PC-3 (cell line): ENCODE data around the gene DGKH. TPM values are rescaled to one million over a fixed set of nuclear protein-coding genes. Genes with fewer than 3 reads are reported as not detected.

Source experiments
- ATAC-seq: fragments of 200-7000 bp; cut with Tn5 transposase; 2 replicates; pipeline ENCODE4 v1.9.1; 2020; ENCODE audit warnings: mild to moderate bottlenecking, moderate library complexity
- BruUV-seq: library from RNA; stranded (reverse); fragments of 400-500 nt; replicated peaks from 2 replicates; lab custom pipeline; 2021; lab: Mats Ljungman, UMichigan
- CTCF ChIA-PET: fragments of 300-600 bp; sonication (Branson Sonifier 250); formaldehyde crosslinking; loops from one replicate; lab custom pipeline; 2022; ENCODE audit warnings: antibody characterized with exemption; lab: Charles Lee
- POLR2A ChIA-PET: fragments of 300-600 bp; sonication (Branson Sonifier 250); formaldehyde crosslinking; loops from one replicate; lab custom pipeline; 2022; ENCODE audit warnings: antibody characterized with exemption; ENCODE audit not compliant: unreplicated experiment; lab: Charles Lee
- DNase-seq: peaks from one replicate; pipeline ENCODE4 v3.0.0-alpha.2; 2015
- H2AFZ ChIP-seq: fragments of 300-600 bp; sonication (generic); 2 replicates; pipeline ENCODE4 v1.6.0; 2016; ENCODE audit warnings: antibody characterized with exemption, low read length
- H3F3A ChIP-seq: fragments of 300-600 bp; sonication (generic); one replicate; pipeline ENCODE4 v1.6.0; 2017; ENCODE audit warnings: antibody characterized with exemption, low read length, control low read depth, mild to moderate bottlenecking; ENCODE audit not compliant: unreplicated experiment
- H3K27ac ChIP-seq: fragments of 300-600 bp; sonication (generic); 2 replicates; pipeline ENCODE4 v1.5.1; 2016; ENCODE audit warnings: mild to moderate bottlenecking, low read length
- H3K27me3 ChIP-seq: fragments of 300-600 bp; sonication (generic); 2 replicates; pipeline ENCODE4 v1.6.1; 2016; ENCODE audit warnings: low read length, mixed read lengths
- H3K36me3 ChIP-seq: fragments of 300-600 bp; sonication (generic); 2 replicates; pipeline ENCODE4 v1.6.1; 2016; ENCODE audit warnings: low read depth, mixed run types, low read length, mixed read lengths
- H3K4me1 ChIP-seq: fragments of 300-600 bp; sonication (generic); 2 replicates; pipeline ENCODE4 v1.5.1; 2016; ENCODE audit warnings: low read length; ENCODE audit not compliant: insufficient read depth
- H3K4me2 ChIP-seq: fragments of 300-600 bp; sonication (generic); 2 replicates; pipeline ENCODE4 v1.6.0; 2016; ENCODE audit warnings: low read length
- H3K4me3 ChIP-seq: fragments of 300-600 bp; sonication (generic); 2 replicates; pipeline ENCODE4 v1.5.1; 2016; ENCODE audit warnings: mild to moderate bottlenecking, low read length, mixed read lengths
- H3K79me2 ChIP-seq: fragments of 300-600 bp; sonication (generic); 2 replicates; pipeline ENCODE4 v1.6.1; 2017; ENCODE audit warnings: low read length, mixed read lengths
- H3K9ac ChIP-seq: fragments of 300-600 bp; sonication (generic); 2 replicates; pipeline ENCODE4 v1.6.0; 2016; ENCODE audit warnings: mild to moderate bottlenecking, low read length
- H3K9me2 ChIP-seq: fragments of 300-600 bp; sonication (generic); replicated peaks from 2 replicates; pipeline ENCODE4 v1.6.1; 2016; ENCODE audit warnings: mixed run types, low read length, mixed read lengths
- H3K9me3 ChIP-seq: fragments of 300-600 bp; sonication (generic); 2 replicates; pipeline ENCODE4 v1.6.1; 2016; ENCODE audit warnings: low read length, mixed read lengths
- H4K20me1 ChIP-seq: fragments of 300-600 bp; sonication (generic); 2 replicates; pipeline ENCODE4 v1.6.1; 2016; ENCODE audit warnings: low read length, mixed read lengths
- EZH2 ChIP-seq: fragments of 300-600 bp; sonication (generic); IDR thresholded peaks from one replicate; pipeline ENCODE4 v1.6.1; 2017; ENCODE audit warnings: antibody characterized with exemption, mild to moderate bottlenecking, low read length; ENCODE audit not compliant: unreplicated experiment
- EZH2phosphoT487 ChIP-seq: fragments of 300-600 bp; sonication (generic); IDR thresholded peaks from 2 replicates; pipeline ENCODE4 v1.6.1; 2018; ENCODE audit warnings: mild to moderate bottlenecking, antibody characterized with exemption, low read length, borderline replicate concordance
- intact Hi-C: fragments of 100-400 bp; cut with micrococcal nuclease; formaldehyde crosslinking; loops from 2 replicates; pipeline ENCODE4 v1.9.0; 2023
- total RNA-seq: library from RNA; depleted of rRNA; stranded (reverse); fragments of >200 nt; gene quantifications from 2 replicates; pipeline ENCODE4 v1.2.3, GENCODE V29; 2014
- TF ChIP-seq, protein P1 (sequence below): fragments of 300-600 bp; sonication (generic); conservative IDR thresholded peaks from 2 replicates; pipeline ENCODE4 v1.5.1; 2017; ENCODE audit warnings: antibody characterized with exemption, low read depth, mild to moderate bottlenecking, low read length

DGKH gene
- total RNA-seq, 1 experiment from 2014 or later, result 5.9 TPM

DNA sequence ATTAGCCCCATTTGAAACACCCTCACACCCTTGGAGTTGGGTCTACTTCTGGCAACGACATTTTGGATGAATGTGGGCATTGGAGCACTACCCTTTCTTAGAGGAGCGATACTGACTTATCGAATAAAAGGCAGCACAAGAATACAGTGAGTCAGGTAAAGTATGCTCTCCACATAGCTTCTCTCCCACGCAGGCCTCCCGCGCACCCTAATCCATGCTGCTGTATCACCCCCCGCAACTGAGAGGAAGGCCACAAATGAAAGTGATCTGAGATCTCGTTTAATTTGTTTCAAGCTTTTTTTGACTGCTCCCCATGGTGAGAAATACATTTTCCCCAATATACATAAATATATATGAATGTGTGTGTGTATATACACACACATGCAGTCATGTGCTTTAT is 198.1 kb downstream of the DGKH start:
- no TSS peak for BruUV-seq
- no peak for TF ChIP-seq EZH2
- TF ChIP-seq, protein P1, sequence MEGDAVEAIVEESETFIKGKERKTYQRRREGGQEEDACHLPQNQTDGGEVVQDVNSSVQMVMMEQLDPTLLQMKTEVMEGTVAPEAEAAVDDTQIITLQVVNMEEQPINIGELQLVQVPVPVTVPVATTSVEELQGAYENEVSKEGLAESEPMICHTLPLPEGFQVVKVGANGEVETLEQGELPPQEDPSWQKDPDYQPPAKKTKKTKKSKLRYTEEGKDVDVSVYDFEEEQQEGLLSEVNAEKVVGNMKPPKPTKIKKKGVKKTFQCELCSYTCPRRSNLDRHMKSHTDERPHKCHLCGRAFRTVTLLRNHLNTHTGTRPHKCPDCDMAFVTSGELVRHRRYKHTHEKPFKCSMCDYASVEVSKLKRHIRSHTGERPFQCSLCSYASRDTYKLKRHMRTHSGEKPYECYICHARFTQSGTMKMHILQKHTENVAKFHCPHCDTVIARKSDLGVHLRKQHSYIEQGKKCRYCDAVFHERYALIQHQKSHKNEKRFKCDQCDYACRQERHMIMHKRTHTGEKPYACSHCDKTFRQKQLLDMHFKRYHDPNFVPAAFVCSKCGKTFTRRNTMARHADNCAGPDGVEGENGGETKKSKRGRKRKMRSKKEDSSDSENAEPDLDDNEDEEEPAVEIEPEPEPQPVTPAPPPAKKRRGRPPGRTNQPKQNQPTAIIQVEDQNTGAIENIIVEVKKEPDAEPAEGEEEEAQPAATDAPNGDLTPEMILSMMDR, result no peak
- TF ChIP-seq EZH2phosphoT487, result no peak
- no peak overlapping the region for H3K27ac ChIP-seq
- ChIA-PET CTCF (no interaction called here), POLR2A (no interaction called here)
- H3K9me2 ChIP-seq, result no peaks in the 10 kb centered on the region
- intact Hi-C loops, result no loop called here
- H3K27me3 ChIP-seq, result no peaks in the 10 kb centered on the region
- H3K9me3 ChIP-seq, result no peaks in the 10 kb centered on the region
- DNase-seq (no peak), ATAC-seq (no peak)
- H3K36me3 ChIP-seq, result no peaks in the 10 kb centered on the region
- no peaks in the 10 kb centered on the region for H3K79me2 ChIP-seq
- H3K9ac ChIP-seq, result no peak overlapping the region
- H3K4me3 ChIP-seq, result no peak overlapping the region
- no peak overlapping the region for H2AFZ ChIP-seq
- H3F3A ChIP-seq, result no peaks in the 10 kb centered on the region
- no peak overlapping the region for H3K4me2 ChIP-seq
- no peaks in the 10 kb centered on the region for H3K4me1 ChIP-seq
- H4K20me1 ChIP-seq, result no peaks in the 10 kb centered on the region

DNA sequence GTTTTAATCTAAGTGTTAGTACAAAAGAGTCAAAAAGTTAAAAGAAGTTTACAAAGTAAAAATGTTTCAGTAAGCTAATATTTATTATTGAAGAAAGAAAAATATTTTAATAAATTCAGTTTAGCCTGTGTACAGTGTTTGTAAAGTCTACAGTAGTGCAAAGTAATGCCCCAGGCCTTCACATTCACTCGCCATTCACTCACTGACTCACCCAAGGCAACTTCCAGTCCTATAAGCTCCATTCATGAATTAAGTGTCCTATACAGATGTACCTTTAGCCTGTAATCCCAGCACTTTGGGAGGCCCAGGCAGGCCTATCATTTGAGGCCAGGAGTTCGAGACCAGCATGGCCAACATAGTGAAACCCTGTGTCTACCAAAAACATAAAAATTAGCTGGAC is 199.4 kb downstream of the DGKH start:
- H3F3A ChIP-seq, result no peaks in the 10 kb centered on the region
- ATAC-seq (peak; percentile 73), DNase-seq (peak; percentile 34)
- no peak overlapping the region for H2AFZ ChIP-seq
- ChIA-PET POLR2A (no interaction called here), CTCF (no interaction called here)
- intact Hi-C loops, result no loop called here
- H3K4me2 ChIP-seq, result no peak overlapping the region
- H4K20me1 ChIP-seq, result no peaks in the 10 kb centered on the region
- TF ChIP-seq, protein P1, result no peak
- TF ChIP-seq EZH2phosphoT487 (no peak), EZH2 (no peak)
- no peaks in the 10 kb centered on the region for H3K9me3 ChIP-seq
- no peaks in the 10 kb centered on the region for H3K9me2 ChIP-seq
- no peaks in the 10 kb centered on the region for H3K4me1 ChIP-seq
- no peak overlapping the region for H3K27ac ChIP-seq
- no peaks in the 10 kb centered on the region for H3K79me2 ChIP-seq
- no peak overlapping the region for H3K9ac ChIP-seq
- H3K4me3 ChIP-seq, result no peak overlapping the region
- H3K27me3 ChIP-seq, result no peaks in the 10 kb centered on the region
- BruUV-seq, result no TSS peak
- no peaks in the 10 kb centered on the region for H3K36me3 ChIP-seq

- H3K4me3 ChIP-seq, result no peak overlapping the region
- intact Hi-C loops, result no loop called here
- H3K36me3 ChIP-seq, result no peaks in the 10 kb centered on the region
- no peaks in the 10 kb centered on the region for H3K9me2 ChIP-seq
- no peaks in the 10 kb centered on the region for H3K27me3 ChIP-seq
- no peaks in the 10 kb centered on the region for H3K79me2 ChIP-seq
- H3K4me2 ChIP-seq, result no peak overlapping the region
- ChIA-PET CTCF (no interaction called here), POLR2A (no interaction called here)
- no peaks in the 10 kb centered on the region for H3K9me3 ChIP-seq
- no peak for ATAC-seq
- H3F3A ChIP-seq, result no peaks in the 10 kb centered on the region
- no peaks in the 10 kb centered on the region for H4K20me1 ChIP-seq
- H3K27ac ChIP-seq, result no peak overlapping the region
- H3K4me1 ChIP-seq, result no peaks in the 10 kb centered on the region
- DNase-seq, result no peak
- H2AFZ ChIP-seq, result no peak overlapping the region
- TF ChIP-seq, protein P1, result no peak
- no TSS peak for BruUV-seq
- no peak overlapping the region for H3K9ac ChIP-seq
These were observed 207.4 kb downstream of the DGKH start for GRCh38 chr13:42255886-42256285.
